K562 (cell line): ENCODE data around the gene C3. TPM values are rescaled to one million over a fixed set of nuclear protein-coding genes. Genes with fewer than 3 reads are reported as not detected.
A peak's percentile ranks its signal among the peaks of the same experiment; 100 is the strongest.

Experiments
- ATF3 ChIP-seq, 2 experiments: fragments of 450-650 bp in 1 of 2; sonication (generic) in 1 of 2; formaldehyde crosslinking in 1 of 2; IDR thresholded peaks in 1 of 2; conservative IDR thresholded peaks in 1 of 2; 2 replicates each; pipeline versions ENCODE4 v1.6.1 to v1.8.1; 2016 to 2023; ENCODE audit warnings: mild to moderate bottlenecking in 2 of 2, moderate library complexity in 2 of 2, inconsistent platforms in 1 of 2, missing genetic modification reagents in 1 of 2
- E2F3 ChIP-seq: fragments of 250-450 bp; sonication (Bioruptor Pico); IDR thresholded peaks from 2 replicates; pipeline ENCODE4 v1.4.0; 2020; ENCODE audit warnings: mild to moderate bottlenecking
- E2F6 ChIP-seq, 2 experiments: IDR thresholded peaks; 2 replicates each; pipeline ENCODE4 v1.6.1; 2011; ENCODE audit warnings: borderline replicate concordance in 1 of 2, control low read depth in 1 of 2, low read depth in 1 of 2, low read length in 1 of 2, mild to moderate bottlenecking in 1 of 2, mixed read lengths in 1 of 2, moderate library complexity in 1 of 2; ENCODE audit not compliant: insufficient read depth in 1 of 2, insufficient read length in 1 of 2, poor library complexity in 1 of 2, severe bottlenecking in 1 of 2; ENCODE audit errors: extremely low read depth in 1 of 2
- EGR1 ChIP-seq: fragments of 450-650 bp; conservative IDR thresholded peaks from 2 replicates; pipeline ENCODE4 v1.6.1; 2017; ENCODE audit warnings: mild to moderate bottlenecking
- HOMEZ ChIP-seq: fragments of 250-450 bp; sonication (Bioruptor Pico); IDR thresholded peaks from 2 replicates; pipeline ENCODE4 v1.4.0; 2020; ENCODE audit warnings: mild to moderate bottlenecking, moderate library complexity
- L3MBTL2 ChIP-seq: fragments of 450-650 bp; IDR thresholded peaks from 2 replicates; pipeline ENCODE4 v1.6.1; 2016; ENCODE audit warnings: mild to moderate bottlenecking, moderate library complexity
- MAZ ChIP-seq, 2 experiments: fragments of 450-650 bp in 1 of 2; sonication (generic) in 1 of 2; formaldehyde crosslinking; IDR thresholded peaks in 1 of 2; conservative IDR thresholded peaks in 1 of 2; 2 replicates each; pipeline versions ENCODE4 v1.4.0 to v1.5.0; 2020; ENCODE audit warnings: mild to moderate bottlenecking in 1 of 2, missing genetic modification reagents in 1 of 2
- NFXL1 ChIP-seq: fragments of 450-650 bp; formaldehyde crosslinking; IDR thresholded peaks from 2 replicates; pipeline ENCODE4 v1.4.0; 2021; ENCODE audit warnings: mild to moderate bottlenecking
- NR2C1 ChIP-seq, 2 experiments: fragments of 450-650 bp; IDR thresholded peaks; 2 replicates each; pipeline ENCODE4 v1.6.1; 2017; ENCODE audit warnings: mild to moderate bottlenecking in 2 of 2, antibody characterized with exemption in 1 of 2, inconsistent platforms in 1 of 2, missing compliant biosample characterization in 1 of 2, missing genetic modification characterization in 1 of 2
- OTX1 ChIP-seq: fragments of 450-650 bp; formaldehyde crosslinking; IDR thresholded peaks from 2 replicates; pipeline ENCODE4 v1.4.0; 2022; ENCODE audit warnings: mild to moderate bottlenecking
- POLR3G ChIP-seq: IDR thresholded peaks from 2 replicates; pipeline ENCODE4 v1.6.1; 2011; ENCODE audit not compliant: insufficient read length, insufficient replicate concordance; ENCODE audit errors: extremely low read depth
- SMAD4 ChIP-seq: fragments of 250-450 bp; sonication (Bioruptor Pico); conservative IDR thresholded peaks from 2 replicates; pipeline ENCODE4 v1.8.0; 2021; ENCODE audit warnings: inconsistent platforms, mild to moderate bottlenecking, moderate library complexity
- SP1 ChIP-seq: sonication (generic); formaldehyde crosslinking; IDR thresholded peaks from 2 replicates; pipeline ENCODE4 v1.8.1; 2022; ENCODE audit warnings: mild to moderate bottlenecking, missing genetic modification reagents
- THRAP3 ChIP-seq: fragments of 450-650 bp; IDR thresholded peaks from 2 replicates; pipeline ENCODE4 v1.6.1; 2016; ENCODE audit warnings: mild to moderate bottlenecking, inconsistent platforms, borderline replicate concordance
- USF1 ChIP-seq: sonication (generic); formaldehyde crosslinking; IDR thresholded peaks from 2 replicates; pipeline ENCODE4 v1.9.0; 2022; ENCODE audit warnings: mild to moderate bottlenecking, missing genetic modification reagents
- VEZF1 ChIP-seq: fragments of 200-800 bp; sonication (Bioruptor generic); IDR thresholded peaks from 2 replicates; pipeline ENCODE4 v1.6.1; 2017; ENCODE audit warnings: missing genetic modification characterization, missing compliant biosample characterization
- ZNF224 ChIP-seq: sonication (generic); formaldehyde crosslinking; IDR thresholded peaks from 2 replicates; pipeline ENCODE4 v1.8.0; 2022; ENCODE audit warnings: mild to moderate bottlenecking, missing genetic modification reagents
- ZNF263 ChIP-seq: sonication (generic); formaldehyde crosslinking; IDR thresholded peaks from 2 replicates; pipeline ENCODE4 v1.8.0; 2022; ENCODE audit warnings: mild to moderate bottlenecking, missing genetic modification reagents, borderline replicate concordance
- polyA plus RNA-seq, 8 experiments: library from polyadenylated mRNA; depleted of rRNA in 4 of 8; stranded (reverse) in 5 of 8; unstranded in 3 of 8; fragments of >200 nt; fragmentation: Nextera tagmentation in 2 of 8; fragmentation: Illumina TruSeq in 1 of 8; extraction: Ambion mirVana in 2 of 8; extraction: Trizol in 1 of 8; gene quantifications; 2 replicates each; pipeline versions ENCODE4 v1.2.1 to v1.2.3, GENCODE V29; 2011 to 2014; ENCODE audit warnings: inconsistent platforms in 1 of 8, missing spikeins in 1 of 8
- total RNA-seq, 7 experiments: library from RNA; depleted of rRNA in 6 of 7; stranded (reverse); fragments of >200 nt in 6 of 7; fragmentation: Illumina TruSeq in 2 of 7; extraction: Trizol in 2 of 7; gene quantifications; 2 replicates each; pipeline versions ENCODE4 v1.2.1 to v1.2.3, GENCODE V29; 2011 to 2021; ENCODE audit warnings: low replicate concordance in 1 of 7

The C3 gene
- total and polyA plus RNA-seq, 9 of the 15 experiments (the other 6 are each of a cell fraction or from before 2014, with no cell fraction given) = 0.59 to 10.6 (median 2.2) TPM

GRCh38 chr19:6667114-6667627 lies 53.3 kb downstream of the C3 start (continued):
- peak; percentile 62 for TF ChIP-seq EGR1
- no peak for TF ChIP-seq SMAD4
- TF ChIP-seq E2F6 (IDR thresholded peaks at IDR 0.05; ENCODE audit: borderline replicate concordance in 1 of 2, extremely low read depth in 1 of 2, insufficient read depth in 1 of 2, insufficient read length in 1 of 2, low read depth in 1 of 2, low read length in 1 of 2, poor library complexity in 1 of 2, severe bottlenecking in 1 of 2) = peak; percentile 21
- TF ChIP-seq VEZF1 (CRISPR knock-in tag) = peak; percentile 33; the same call in 1 of the 2 replicates
- TF ChIP-seq POLR3G = no peak
- peak; percentile 35; the same call in 1 of the 2 replicates for TF ChIP-seq USF1 (CRISPR knock-in tag)
- TF ChIP-seq ATF3 (IDR thresholded peaks at IDR 0.05) = peak; percentile 45; the same call in 1 of the 2 replicates
- TF ChIP-seq ATF3 (CRISPR knock-in tag; conservative IDR thresholded peaks at IDR 0.05) = no peak
- peak in 1 of 2 experiments; percentile 32; a peak in 1 of 4 replicates for TF ChIP-seq MAZ (CRISPR knock-in tag; conservative IDR thresholded peaks at IDR 0.05 in 1 of 2, IDR thresholded peaks at IDR 0.05 in 1 of 2)
- no peak for TF ChIP-seq HOMEZ (CRISPR knock-in tag)
- peak; percentile 73 for TF ChIP-seq NR2C1 (IDR thresholded peaks at IDR 0.05)
- TF ChIP-seq NR2C1 (tag; IDR thresholded peaks at IDR 0.05) = 0 out of 2 replicates have a peak, but pooled peaks have one; percentile 21
- TF ChIP-seq OTX1 (CRISPR knock-in tag) = no peak
- no peak; the same call in 1 of the 2 replicates for TF ChIP-seq SP1 (CRISPR knock-in tag)
- TF ChIP-seq THRAP3 = no peak
- TF ChIP-seq E2F3 (CRISPR knock-in tag) = no peak
- TF ChIP-seq NFXL1 = no peak
- TF ChIP-seq ZNF263 (CRISPR knock-in tag) = no peak
- peak; percentile 82 for TF ChIP-seq L3MBTL2
- TF ChIP-seq ZNF224 (CRISPR knock-in tag) = no peak
